Measurements from ENCODE around the gene STK32B.

Gene STK32B

DNA sequence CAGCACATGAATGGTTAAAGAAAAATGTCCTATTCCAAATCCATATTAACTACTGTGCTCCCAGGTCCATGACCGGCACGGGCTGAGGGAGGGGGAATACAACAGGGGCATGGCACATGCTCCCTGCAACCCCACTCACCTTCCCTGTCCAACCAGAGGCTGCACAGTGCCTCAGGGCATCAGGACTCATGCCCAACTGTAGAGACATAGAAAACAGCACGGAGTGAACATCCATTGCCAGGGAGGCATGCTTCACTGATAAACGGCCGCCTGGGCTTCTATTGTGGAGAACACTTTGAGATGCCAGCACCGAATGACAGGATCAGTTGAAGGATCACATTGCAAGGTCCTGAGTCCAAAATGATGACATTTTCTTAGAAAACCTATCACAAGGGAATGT, 140.6 kb downstream of the STK32B start:
- no peak overlapping the region for H3K4me3 ChIP-seq (replicated peaks; ENCODE audit: low read depth, low read length)
- no peak for TF ChIP-seq CTCF (IDR thresholded peaks at IDR 0.05; ENCODE audit: low read depth, low read length, missing control alignments)
- no peak for DNase-seq (ENCODE audit: extremely low read depth, low read depth)

- H3K4me3 ChIP-seq (replicated peaks; ENCODE audit: low read depth, low read length) = no peak overlapping the region
- TF ChIP-seq CTCF (IDR thresholded peaks at IDR 0.05; ENCODE audit: low read depth, low read length, missing control alignments) = no peak
- DNase-seq (ENCODE audit: extremely low read depth, low read depth) = no peak
Measured at GRCh38 chr4:5192271-5192670, 141.0 kb downstream of the STK32B start.

- no peak for DNase-seq (ENCODE audit: extremely low read depth, low read depth)
- TF ChIP-seq CTCF (IDR thresholded peaks at IDR 0.05; ENCODE audit: low read depth, low read length, missing control alignments) = no peak
- H3K4me3 ChIP-seq (replicated peaks; ENCODE audit: low read depth, low read length) = no peak overlapping the region
Measured at GRCh38 chr4:5192678-5193077, 141.4 kb downstream of the STK32B start.

- H3K4me3 ChIP-seq (replicated peaks; ENCODE audit: low read depth, low read length) = no peak overlapping the region
- no peak for DNase-seq (ENCODE audit: extremely low read depth, low read depth)
- TF ChIP-seq CTCF (IDR thresholded peaks at IDR 0.05; ENCODE audit: low read depth, low read length, missing control alignments) = no peak
Measured at GRCh38 chr4:5198656-5199541, 147.6 kb downstream of the STK32B start.

GRCh38 chr4:5199912-5200311, 148.6 kb downstream of the STK32B start:
- H3K4me3 ChIP-seq (replicated peaks; ENCODE audit: low read depth, low read length) = no peak overlapping the region
- no peak for DNase-seq (ENCODE audit: extremely low read depth, low read depth)
- no peak for TF ChIP-seq CTCF (IDR thresholded peaks at IDR 0.05; ENCODE audit: low read depth, low read length, missing control alignments)

DNA sequence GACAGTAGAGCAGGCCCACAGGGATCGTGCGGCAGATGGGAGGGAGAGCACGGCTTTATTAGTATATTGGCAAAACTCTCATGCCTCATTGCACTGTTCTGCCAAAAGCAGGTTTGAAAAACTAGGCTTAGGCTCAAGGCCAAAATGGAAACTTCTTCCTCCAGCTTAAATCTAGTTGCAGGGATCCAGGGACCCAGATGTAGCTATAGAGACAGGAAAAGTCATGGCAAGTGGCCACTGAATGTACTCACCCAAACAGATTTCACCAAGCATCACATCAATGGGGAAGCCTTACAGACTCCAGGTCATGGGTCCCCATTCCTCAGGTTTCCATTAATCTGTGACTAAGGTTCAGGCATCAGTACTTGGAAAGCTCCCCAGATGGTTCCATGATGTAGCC, 149.2 kb downstream of the STK32B start:
- TF ChIP-seq CTCF (IDR thresholded peaks at IDR 0.05; ENCODE audit: low read depth, low read length, missing control alignments) = no peak
- no peak overlapping the region for H3K4me3 ChIP-seq (replicated peaks; ENCODE audit: low read depth, low read length)
- no peak for DNase-seq (ENCODE audit: extremely low read depth, low read depth)
